K562 (cell line): ENCODE measurements around the gene LMBR1. TPM values are rescaled to one million over a fixed set of nuclear protein-coding genes. Genes with fewer than 3 reads are reported as not detected.
A peak's percentile ranks its signal among the peaks of the same experiment; 100 is the strongest.

Experiments
- ARID4B ChIP-seq: sonication (generic); formaldehyde crosslinking; IDR thresholded peaks from 2 replicates; pipeline ENCODE4 v1.8.0; 2022; ENCODE audit warnings: mild to moderate bottlenecking, missing genetic modification reagents
- CXXC5 ChIP-seq: fragments of 250-450 bp; sonication (Bioruptor Pico); IDR thresholded peaks from 2 replicates; pipeline ENCODE4 v1.8.0; 2022; ENCODE audit warnings: inconsistent platforms, mild to moderate bottlenecking, moderate library complexity
- ELF2 ChIP-seq: fragments of 250-450 bp; sonication (Bioruptor Pico); IDR thresholded peaks from 2 replicates; pipeline ENCODE4 v1.5.0; 2021; ENCODE audit warnings: mild to moderate bottlenecking
- KDM5B ChIP-seq: fragments of 200-600 bp; sonication (generic); IDR thresholded peaks from 2 replicates; pipeline ENCODE4 v1.6.1; 2012; ENCODE audit warnings: low read depth, mild to moderate bottlenecking, moderate library complexity, low read length, control low read depth, inconsistent platforms; ENCODE audit not compliant: insufficient replicate concordance
- MAZ ChIP-seq, 2 experiments: fragments of 450-650 bp in 1 of 2; sonication (generic) in 1 of 2; formaldehyde crosslinking; IDR thresholded peaks in 1 of 2; conservative IDR thresholded peaks in 1 of 2; 2 replicates each; pipeline versions ENCODE4 v1.4.0 to v1.5.0; 2020; ENCODE audit warnings: mild to moderate bottlenecking in 1 of 2, missing genetic modification reagents in 1 of 2
- MTA3 ChIP-seq: fragments of 450-650 bp; formaldehyde crosslinking; IDR thresholded peaks from 2 replicates; pipeline ENCODE4 v1.6.1; 2017; ENCODE audit warnings: mild to moderate bottlenecking, borderline replicate concordance
- POLR3G ChIP-seq: IDR thresholded peaks from 2 replicates; pipeline ENCODE4 v1.6.1; 2011; ENCODE audit not compliant: insufficient read length, insufficient replicate concordance; ENCODE audit errors: extremely low read depth
- TBL1XR1 ChIP-seq, 2 experiments: IDR thresholded peaks; 2 replicates each; pipeline ENCODE4 v1.6.1; 2012; ENCODE audit warnings: improper control_type of control experiment in 2 of 2, low read length in 2 of 2, mild to moderate bottlenecking in 1 of 2
- ZNF449 ChIP-seq: fragments of 250-450 bp; sonication (Bioruptor Pico); IDR thresholded peaks from 2 replicates; pipeline ENCODE4 v1.8.0; 2022; ENCODE audit warnings: moderate library complexity, mild to moderate bottlenecking, inconsistent platforms
- ZNF511 ChIP-seq: sonication (generic); formaldehyde crosslinking; IDR thresholded peaks from 2 replicates; pipeline ENCODE4 v1.8.0; 2022; ENCODE audit warnings: mild to moderate bottlenecking, missing genetic modification reagents
- polyA plus RNA-seq, 8 experiments: library from polyadenylated mRNA; depleted of rRNA in 4 of 8; stranded (reverse) in 5 of 8; unstranded in 3 of 8; fragments of >200 nt; fragmentation: Nextera tagmentation in 2 of 8; fragmentation: Illumina TruSeq in 1 of 8; extraction: Ambion mirVana in 2 of 8; extraction: Trizol in 1 of 8; gene quantifications; 2 replicates each; pipeline versions ENCODE4 v1.2.1 to v1.2.3, GENCODE V29; 2011 to 2014; ENCODE audit warnings: inconsistent platforms in 1 of 8, missing spikeins in 1 of 8
- total RNA-seq, 7 experiments: library from RNA; depleted of rRNA in 6 of 7; stranded (reverse); fragments of >200 nt in 6 of 7; fragmentation: Illumina TruSeq in 2 of 7; extraction: Trizol in 2 of 7; gene quantifications; 2 replicates each; pipeline versions ENCODE4 v1.2.1 to v1.2.3, GENCODE V29; 2011 to 2021; ENCODE audit warnings: low replicate concordance in 1 of 7
- TF ChIP-seq, protein P1 (sequence below), 2 experiments: fragments of 450-650 bp in 1 of 2; sonication (generic) in 1 of 2; formaldehyde crosslinking; conservative IDR thresholded peaks; 2 replicates each; pipeline versions ENCODE4 v1.4.0 to v1.8.1; 2020 to 2022; ENCODE audit warnings: mild to moderate bottlenecking in 1 of 2, missing genetic modification reagents in 1 of 2
- TF ChIP-seq, protein P2 (sequence below): fragments of 250-450 bp; sonication (Bioruptor Pico); IDR thresholded peaks from 2 replicates; pipeline ENCODE4 v1.5.1; 2021; ENCODE audit warnings: mild to moderate bottlenecking
- TF ChIP-seq, protein P3 (sequence below): IDR thresholded peaks from 2 replicates; pipeline ENCODE4 v1.6.1; 2012; ENCODE audit warnings: low read depth, low read length, improper control_type of control experiment, borderline replicate concordance

The LMBR1 gene
- total and polyA plus RNA-seq, 9 of the 15 experiments (the other 6 are each of a cell fraction or from before 2014, with no cell fraction given): 7.7 to 90.0 (median 59.9) TPM

- TF ChIP-seq, protein P1, sequence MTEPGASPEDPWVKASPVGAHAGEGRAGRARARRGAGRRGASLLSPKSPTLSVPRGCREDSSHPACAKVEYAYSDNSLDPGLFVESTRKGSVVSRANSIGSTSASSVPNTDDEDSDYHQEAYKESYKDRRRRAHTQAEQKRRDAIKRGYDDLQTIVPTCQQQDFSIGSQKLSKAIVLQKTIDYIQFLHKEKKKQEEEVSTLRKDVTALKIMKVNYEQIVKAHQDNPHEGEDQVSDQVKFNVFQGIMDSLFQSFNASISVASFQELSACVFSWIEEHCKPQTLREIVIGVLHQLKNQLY (CRISPR knock-in tag; conservative IDR thresholded peaks at IDR 0.05): peak in 1 of 2 experiments; percentile 82; a peak in 1 of 4 replicates
- TF ChIP-seq MAZ (CRISPR knock-in tag; conservative IDR thresholded peaks at IDR 0.05 in 1 of 2, IDR thresholded peaks at IDR 0.05 in 1 of 2): peak; percentile 16 to 83; a peak in 2 of 4 replicates
- TF ChIP-seq MTA3: peak; percentile 72
- TF ChIP-seq ZNF449 (CRISPR knock-in tag): no peak
- peak; percentile 69; the same call in 1 of the 2 replicates for TF ChIP-seq ARID4B (CRISPR knock-in tag)
- no peak for TF ChIP-seq KDM5B
- no peak for TF ChIP-seq ELF2 (CRISPR knock-in tag)
- peak; percentile 29 to 67; a peak in 1 of 4 replicates for TF ChIP-seq TBL1XR1 (IDR thresholded peaks at IDR 0.05; ENCODE audit: low read length in 2 of 2)
- TF ChIP-seq, protein P2, sequence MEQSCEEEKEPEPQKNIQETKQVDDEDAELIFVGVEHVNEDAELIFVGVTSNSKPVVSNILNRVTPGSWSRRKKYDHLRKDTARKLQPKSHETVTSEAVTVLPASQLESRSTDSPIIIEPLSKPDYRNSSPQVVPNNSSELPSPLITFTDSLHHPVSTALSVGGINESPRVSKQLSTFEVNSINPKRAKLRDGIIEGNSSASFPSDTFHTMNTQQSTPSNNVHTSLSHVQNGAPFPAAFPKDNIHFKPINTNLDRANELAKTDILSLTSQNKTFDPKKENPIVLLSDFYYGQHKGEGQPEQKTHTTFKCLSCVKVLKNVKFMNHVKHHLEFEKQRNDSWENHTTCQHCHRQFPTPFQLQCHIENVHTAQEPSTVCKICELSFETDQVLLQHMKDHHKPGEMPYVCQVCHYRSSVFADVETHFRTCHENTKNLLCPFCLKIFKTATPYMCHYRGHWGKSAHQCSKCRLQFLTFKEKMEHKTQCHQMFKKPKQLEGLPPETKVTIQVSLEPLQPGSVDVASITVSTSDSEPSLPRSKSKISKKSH: no peak
- TF ChIP-seq ZNF511 (CRISPR knock-in tag): 0 out of 2 replicates have a peak, but pooled peaks have one; percentile 49
- TF ChIP-seq, protein P3, sequence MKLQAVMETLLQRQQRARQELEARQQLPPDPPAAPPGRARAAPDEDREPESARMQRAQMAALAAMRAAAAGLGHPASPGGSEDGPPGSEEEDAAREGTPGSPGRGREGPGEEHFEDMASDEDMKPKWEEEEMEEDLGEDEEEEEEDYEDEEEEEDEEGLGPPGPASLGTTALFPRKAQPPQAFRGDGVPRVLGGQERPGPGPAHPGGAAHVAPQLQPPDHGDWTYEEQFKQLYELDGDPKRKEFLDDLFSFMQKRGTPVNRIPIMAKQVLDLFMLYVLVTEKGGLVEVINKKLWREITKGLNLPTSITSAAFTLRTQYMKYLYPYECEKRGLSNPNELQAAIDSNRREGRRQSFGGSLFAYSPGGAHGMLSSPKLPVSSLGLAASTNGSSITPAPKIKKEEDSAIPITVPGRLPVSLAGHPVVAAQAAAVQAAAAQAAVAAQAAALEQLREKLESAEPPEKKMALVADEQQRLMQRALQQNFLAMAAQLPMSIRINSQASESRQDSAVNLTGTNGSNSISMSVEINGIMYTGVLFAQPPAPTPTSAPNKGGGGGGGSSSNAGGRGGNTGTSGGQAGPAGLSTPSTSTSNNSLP: 0 out of 2 replicates have a peak, but pooled peaks have one; percentile 11
- TF ChIP-seq CXXC5 (CRISPR knock-in tag): peak; percentile 33
- no peak for TF ChIP-seq POLR3G
Observed at GRCh38 chr7:156892081-156892800, 742 bp downstream of the LMBR1 start (continued).
